ENCODE results near the gene ADRM1.

ADRM1 gene

DNA sequence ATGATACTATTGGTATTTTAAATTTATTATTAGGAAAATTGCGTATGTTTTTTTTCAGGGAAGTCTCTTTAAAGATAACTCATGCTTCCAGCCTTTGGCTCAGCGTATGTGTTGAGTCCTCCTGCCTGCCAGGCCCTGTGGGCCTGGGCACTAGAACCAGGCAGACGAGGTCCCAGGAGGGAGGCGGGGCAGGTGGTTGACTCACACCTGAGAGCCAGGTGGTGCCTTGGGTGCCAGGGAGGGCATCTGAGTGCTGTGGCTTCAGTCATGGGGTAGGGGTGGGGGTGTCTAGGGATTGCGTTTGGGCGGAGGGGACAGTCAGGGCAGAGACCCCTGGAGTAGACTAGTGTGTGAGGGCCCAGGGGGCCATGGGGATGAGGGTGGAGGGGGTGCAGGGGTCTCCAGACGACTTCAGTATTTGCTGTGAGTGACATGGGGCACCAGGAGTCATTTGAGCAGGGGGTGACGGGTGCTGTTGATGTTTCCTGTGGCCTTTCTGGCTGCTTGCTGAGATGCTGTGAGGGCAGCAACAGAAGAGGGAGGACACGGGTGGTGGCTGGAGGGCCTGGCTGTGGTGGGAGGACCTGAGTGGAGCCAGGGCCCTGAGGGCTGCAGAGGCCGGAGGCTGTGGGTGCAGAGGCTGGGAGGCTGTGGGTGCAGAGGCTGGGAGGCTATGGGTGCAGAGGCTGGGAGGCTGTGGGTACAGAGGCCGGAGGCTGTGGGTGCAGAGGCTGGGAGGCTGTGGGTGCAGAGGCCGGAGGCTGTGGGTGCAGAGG, 14.8 kb upstream of the ADRM1 start:
- ChIA-PET CTCF (no interaction called here), POLR2A (no interaction called here)
- no peak for DNase-seq (ENCODE audit: extremely low spot score)
- TF ChIP-seq NFRKB (IDR thresholded peaks at IDR 0.05) (no peak), FOXK2 (IDR thresholded peaks at IDR 0.05) (no peak), BHLHE40 (IDR thresholded peaks at IDR 0.05; ENCODE audit: borderline replicate concordance) (no peak), TARDBP (IDR thresholded peaks at IDR 0.05) (no peak), FOXM1 (IDR thresholded peaks at IDR 0.05; ENCODE audit: borderline replicate concordance) (no peak)
- TF ChIP-seq, protein P1, sequence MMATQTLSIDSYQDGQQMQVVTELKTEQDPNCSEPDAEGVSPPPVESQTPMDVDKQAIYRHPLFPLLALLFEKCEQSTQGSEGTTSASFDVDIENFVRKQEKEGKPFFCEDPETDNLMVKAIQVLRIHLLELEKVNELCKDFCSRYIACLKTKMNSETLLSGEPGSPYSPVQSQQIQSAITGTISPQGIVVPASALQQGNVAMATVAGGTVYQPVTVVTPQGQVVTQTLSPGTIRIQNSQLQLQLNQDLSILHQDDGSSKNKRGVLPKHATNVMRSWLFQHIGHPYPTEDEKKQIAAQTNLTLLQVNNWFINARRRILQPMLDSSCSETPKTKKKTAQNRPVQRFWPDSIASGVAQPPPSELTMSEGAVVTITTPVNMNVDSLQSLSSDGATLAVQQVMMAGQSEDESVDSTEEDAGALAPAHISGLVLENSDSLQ (IDR thresholded peaks at IDR 0.05): no peak

DNA sequence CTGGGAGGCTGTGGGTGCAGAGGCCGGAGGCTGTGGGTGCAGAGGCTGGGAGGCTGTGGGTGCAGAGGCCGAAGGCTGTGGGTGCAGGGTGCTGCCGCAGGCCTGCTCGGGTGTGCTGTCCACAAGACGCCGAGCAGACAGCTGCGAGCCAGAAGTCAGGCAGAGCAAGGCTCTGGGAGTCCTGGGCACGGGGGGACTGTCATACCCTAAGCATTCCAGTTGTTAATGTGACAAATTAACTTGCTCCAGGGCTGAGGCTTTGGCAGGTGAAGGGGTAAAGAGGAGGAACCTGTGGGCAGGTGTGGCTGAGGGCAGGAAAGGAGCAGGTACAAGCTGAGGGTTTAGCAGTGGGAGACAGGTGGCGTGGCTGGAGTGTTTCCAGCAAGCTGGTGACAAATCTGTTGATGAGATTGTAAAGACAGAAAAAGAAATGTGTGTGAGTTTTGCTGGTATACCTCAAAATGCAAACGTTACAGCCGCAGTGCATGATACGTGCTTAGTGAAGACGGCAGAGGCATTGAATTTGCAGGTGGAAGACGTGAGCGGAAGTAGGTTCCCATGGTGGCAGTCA, 14.2 kb upstream of the ADRM1 start:
- POLR2A ChIA-PET: interaction anchor here (0.6 kb wide), 1 partner anchor 21 kb away, joined by 3 read pairs; no protein-coding TSS in a partner anchor
- CTCF ChIA-PET: no interaction called here
- DNase-seq (ENCODE audit: extremely low spot score): no peak
- TF ChIP-seq ARNT (IDR thresholded peaks at IDR 0.05) (no peak), ELF4 (IDR thresholded peaks at IDR 0.05) (no peak), CTBP1 (IDR thresholded peaks at IDR 0.05; ENCODE audit: borderline replicate concordance) (no peak), HDGF (IDR thresholded peaks at IDR 0.05; ENCODE audit: borderline replicate concordance) (no peak), FOXA1 (IDR thresholded peaks at IDR 0.05) (no peak), ZNF384 (IDR thresholded peaks at IDR 0.05) (no peak), LEF1 (IDR thresholded peaks at IDR 0.05; ENCODE audit: borderline replicate concordance) (no peak), L3MBTL2 (conservative IDR thresholded peaks at IDR 0.05) (no peak), BHLHE40 (IDR thresholded peaks at IDR 0.05; ENCODE audit: borderline replicate concordance) (no peak), FOXK2 (IDR thresholded peaks at IDR 0.05) (no peak), SP1 (IDR thresholded peaks at IDR 0.05) (no peak), FOXM1 (IDR thresholded peaks at IDR 0.05; ENCODE audit: borderline replicate concordance) (no peak), SUZ12 (IDR thresholded peaks at IDR 0.05) (no peak), TARDBP (IDR thresholded peaks at IDR 0.05) (no peak), NFRKB (IDR thresholded peaks at IDR 0.05) (no peak)
- TF ChIP-seq, protein P1 (IDR thresholded peaks at IDR 0.05): no peak

DNA sequence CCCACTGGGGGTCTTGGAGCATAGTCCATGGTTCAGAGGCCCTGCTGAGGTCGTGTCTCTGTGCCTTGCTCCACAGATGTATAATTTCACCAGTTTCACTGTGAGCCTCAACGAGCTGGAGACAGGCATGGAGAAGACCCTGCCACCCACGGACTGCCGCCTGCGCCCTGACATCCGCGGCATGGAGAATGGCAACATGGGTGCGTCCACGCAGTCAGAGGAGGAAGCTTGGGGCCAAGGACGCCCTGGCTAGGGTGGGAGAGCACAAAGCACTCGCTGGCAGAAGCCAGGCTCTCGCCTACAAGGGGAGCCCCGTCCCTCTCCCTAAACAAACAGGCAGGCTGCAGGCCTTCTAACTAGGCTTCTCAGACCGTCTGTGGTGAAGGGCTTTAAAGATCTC, 13.7 kb upstream of the ADRM1 start:
- DNase-seq (ENCODE audit: extremely low spot score): no peak
- ChIA-PET POLR2A (interaction anchor here (0.6 kb wide), 1 partner anchor 22 kb away, joined by 3 read pairs; no protein-coding TSS in a partner anchor), CTCF (no interaction called here)
- TF ChIP-seq SUZ12 (IDR thresholded peaks at IDR 0.05) (no peak), FOXM1 (IDR thresholded peaks at IDR 0.05; ENCODE audit: borderline replicate concordance) (no peak), LEF1 (IDR thresholded peaks at IDR 0.05; ENCODE audit: borderline replicate concordance) (no peak), SP1 (IDR thresholded peaks at IDR 0.05) (no peak)

DNA sequence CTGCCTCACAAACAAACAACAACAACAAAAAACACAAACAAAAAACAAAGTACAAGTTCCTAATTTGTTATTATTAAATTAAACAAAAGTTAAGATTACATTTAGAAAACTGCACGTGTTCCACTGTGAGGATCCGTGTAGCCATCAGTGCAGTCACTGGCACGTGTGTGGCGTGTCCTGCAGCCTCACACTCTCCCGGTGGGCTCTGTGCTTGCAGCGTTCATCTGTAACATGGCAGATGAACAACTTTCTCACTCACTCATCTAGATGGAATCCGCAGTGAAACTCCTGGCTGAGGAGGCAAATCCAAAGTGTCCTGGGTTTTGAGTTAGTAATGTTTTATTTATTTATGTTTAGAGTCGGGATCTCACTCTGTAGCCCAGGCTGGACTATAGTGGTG, 12.9 kb upstream of the ADRM1 start:
- DNase-seq (ENCODE audit: extremely low spot score): no peak
- TF ChIP-seq SUZ12 (IDR thresholded peaks at IDR 0.05): no peak
- TF ChIP-seq NFRKB (IDR thresholded peaks at IDR 0.05): no peak
- no peak for TF ChIP-seq HDGF (IDR thresholded peaks at IDR 0.05; ENCODE audit: borderline replicate concordance)
- TF ChIP-seq FOXA1 (IDR thresholded peaks at IDR 0.05): no peak
- TF ChIP-seq ZNF384 (IDR thresholded peaks at IDR 0.05): no peak
- TF ChIP-seq SP1 (IDR thresholded peaks at IDR 0.05): no peak
- no peak for TF ChIP-seq LEF1 (IDR thresholded peaks at IDR 0.05; ENCODE audit: borderline replicate concordance)
- no peak for TF ChIP-seq CTBP1 (IDR thresholded peaks at IDR 0.05; ENCODE audit: borderline replicate concordance)
- TF ChIP-seq BHLHE40 (IDR thresholded peaks at IDR 0.05; ENCODE audit: borderline replicate concordance): no peak
- TF ChIP-seq, protein P1 (IDR thresholded peaks at IDR 0.05): no peak
- no peak for TF ChIP-seq ELF4 (IDR thresholded peaks at IDR 0.05)
- TF ChIP-seq L3MBTL2 (conservative IDR thresholded peaks at IDR 0.05): no peak
- no peak for TF ChIP-seq FOXK2 (IDR thresholded peaks at IDR 0.05)
- TF ChIP-seq ARNT (IDR thresholded peaks at IDR 0.05): no peak
- no peak for TF ChIP-seq FOXM1 (IDR thresholded peaks at IDR 0.05; ENCODE audit: borderline replicate concordance)
- TF ChIP-seq TARDBP (IDR thresholded peaks at IDR 0.05): no peak
- CTCF ChIA-PET: no interaction called here
- POLR2A ChIA-PET: no interaction called here

DNA sequence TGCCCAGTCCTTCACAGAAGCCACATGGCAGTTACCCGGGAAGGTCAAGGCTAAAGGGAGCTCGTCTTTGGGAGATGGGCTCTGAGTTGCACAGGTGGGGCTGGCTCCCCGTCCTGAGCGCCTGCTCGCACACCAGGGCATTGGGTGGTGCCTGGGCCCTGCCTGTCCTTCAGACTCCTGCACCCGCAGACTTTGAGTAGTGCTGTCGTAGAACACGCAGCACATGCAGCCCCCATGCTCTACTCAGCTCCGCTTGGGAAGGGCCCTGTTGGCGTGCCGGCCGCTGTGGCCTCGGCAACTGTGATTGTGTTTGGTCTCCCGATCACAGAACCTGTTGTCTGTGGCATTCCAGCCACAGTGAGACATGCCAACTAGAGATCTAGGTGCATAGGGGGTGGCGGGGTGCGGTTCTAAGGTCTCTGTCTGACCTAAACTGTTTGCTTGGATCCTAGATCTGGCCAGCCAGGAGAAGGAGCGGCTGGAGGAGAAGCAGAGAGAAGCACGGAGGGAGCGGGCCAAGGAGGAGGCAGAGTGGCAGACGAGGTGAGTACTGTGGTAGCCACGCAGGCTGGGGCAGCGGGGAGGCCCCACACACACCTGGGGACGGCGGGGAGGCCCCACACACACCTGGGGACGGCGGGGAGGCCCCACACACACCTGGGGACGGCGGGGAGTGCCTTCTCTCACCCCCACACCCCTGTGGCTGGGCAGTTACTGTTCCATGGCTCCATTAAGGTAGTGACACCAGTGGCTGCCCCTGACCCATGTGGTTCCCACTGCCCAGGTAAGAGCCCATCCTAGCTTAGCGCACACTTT, 11.3 kb upstream of the ADRM1 start:
- POLR2A ChIA-PET: interaction anchor here (0.9 kb wide), 1 partner anchor 11 kb away, joined by 3 read pairs; no protein-coding TSS in a partner anchor
- CTCF ChIA-PET: no interaction called here
- DNase-seq (ENCODE audit: extremely low spot score): no peak
- TF ChIP-seq ARNT (IDR thresholded peaks at IDR 0.05): no peak
- TF ChIP-seq SUZ12 (IDR thresholded peaks at IDR 0.05): no peak

DNA sequence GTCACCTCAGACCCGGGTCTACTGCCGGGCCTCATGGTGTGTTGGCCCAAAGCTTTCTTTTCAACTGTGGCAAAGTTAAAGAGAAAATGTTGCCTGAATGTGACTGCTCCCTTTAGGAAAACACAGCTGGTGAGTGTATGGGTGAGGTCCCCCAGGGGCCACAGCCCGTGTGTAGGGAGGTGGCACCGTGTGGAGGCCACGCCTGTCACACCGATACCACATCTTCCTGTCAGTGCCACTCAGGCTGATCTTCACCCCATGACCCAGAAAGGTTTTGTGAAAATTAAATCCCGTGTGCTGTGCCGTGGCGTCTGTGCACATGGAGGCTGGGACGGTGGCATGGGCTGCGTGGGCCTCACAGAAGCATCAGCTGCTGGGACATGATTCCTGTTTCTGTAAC, 10.7 kb upstream of the ADRM1 start:
- ChIA-PET POLR2A (no interaction called here), CTCF (interaction anchor here (0.6 kb wide), 1 partner anchor 113 kb away, joined by 3 read pairs; no protein-coding TSS in a partner anchor)
- TF ChIP-seq LEF1 (IDR thresholded peaks at IDR 0.05; ENCODE audit: borderline replicate concordance): no peak
- no peak for DNase-seq (ENCODE audit: extremely low spot score)

All from HEK293T (cell line).